Kidney tubule cell (primary cell): Measurements from ENCODE around the gene EEF2KMT.
"Not testable (repeated sequence)": the region's sequence is repeated elsewhere in the genome, so short reads cannot be mapped to it uniquely, and the experiment has no call there.

ENCODE experiments used
- DNase-seq: peaks from one replicate; pipeline ENCODE4 v3.0.0-alpha.2; 2018; ENCODE audit warnings: low spot score

Gene EEF2KMT

GRCh38 chr16:5095145-5095830, 2.3 kb downstream of the EEF2KMT start:
- DNase-seq, result not testable (repeated sequence)

GRCh38 chr16:5093746-5094145, 3.8 kb downstream of the EEF2KMT start:
- DNase-seq, result not testable (repeated sequence)

- not testable (repeated sequence) for DNase-seq
Observed at GRCh38 chr16:5093081-5093480, 4.5 kb downstream of the EEF2KMT start.

GRCh38 chr16:5090592-5090991, 7.0 kb downstream of the EEF2KMT start:
- DNase-seq, result not testable (repeated sequence)

GRCh38 chr16:5089911-5090555, 7.6 kb downstream of the EEF2KMT start:
- not testable (repeated sequence) for DNase-seq

- not testable (repeated sequence) for DNase-seq
Observed at GRCh38 chr16:5088936-5089335, 8.7 kb downstream of the EEF2KMT start.

- not testable (repeated sequence) for DNase-seq
Observed at GRCh38 chr16:5088086-5088790, 9.4 kb downstream of the EEF2KMT start.

- DNase-seq, result not testable (repeated sequence)
Observed at GRCh38 chr16:5085716-5086115, 11.9 kb downstream of the EEF2KMT start.

GRCh38 chr16:5084802-5085201, 12.8 kb downstream of the EEF2KMT start:
- DNase-seq, result peak; percentile 39

- DNase-seq, result not testable (repeated sequence)
Observed at GRCh38 chr16:5084099-5084731, 13.4 kb downstream of the EEF2KMT start.

GRCh38 chr16:5083646-5084045, 13.9 kb downstream of the EEF2KMT start:
- DNase-seq, result not testable (repeated sequence)

GRCh38 chr16:5080996-5081395, 16.6 kb downstream of the EEF2KMT start:
- DNase-seq, result not testable (repeated sequence)

GRCh38 chr16:5080461-5080860, 17.1 kb downstream of the EEF2KMT start:
- DNase-seq, result not testable (repeated sequence)

- DNase-seq, result no peak
Observed at GRCh38 chr16:5078626-5079025, 19.0 kb downstream of the EEF2KMT start.

- no peak for DNase-seq
Observed at GRCh38 chr16:5077304-5077703, 20.3 kb downstream of the EEF2KMT start.

GRCh38 chr16:5075637-5076036, 22.0 kb downstream of the EEF2KMT start:
- no peak for DNase-seq

GRCh38 chr16:5073771-5074170, 23.8 kb downstream of the EEF2KMT start:
- DNase-seq, result not testable (repeated sequence)

- no peak for DNase-seq
Observed at GRCh38 chr16:5073279-5073629, 24.3 kb downstream of the EEF2KMT start.

GRCh38 chr16:5072334-5073278, 25.0 kb downstream of the EEF2KMT start:
- peak; percentile 7 for DNase-seq

GRCh38 chr16:5071681-5072333, 25.8 kb downstream of the EEF2KMT start, which contains the start of gene ALG1:
Gene ALG1 (plus strand): TSS chr16:5071843. CDS start chr16:5071850, 7 bp downstream.
- peak; percentile 87 for DNase-seq

GRCh38 chr16:5071341-5071680, 26.3 kb downstream of the EEF2KMT start:
- DNase-seq, result no peak
